ENCODE measurements around the gene SCN2B. TPM values are rescaled to one million over a fixed set of nuclear protein-coding genes. Genes with fewer than 3 reads are reported as not detected.

SCN2B gene
- total and polyA plus RNA-seq, 2 of the 4 experiments (the other 2 are of a cell fraction), result under 0.01 to 0.05 TPM

DNA sequence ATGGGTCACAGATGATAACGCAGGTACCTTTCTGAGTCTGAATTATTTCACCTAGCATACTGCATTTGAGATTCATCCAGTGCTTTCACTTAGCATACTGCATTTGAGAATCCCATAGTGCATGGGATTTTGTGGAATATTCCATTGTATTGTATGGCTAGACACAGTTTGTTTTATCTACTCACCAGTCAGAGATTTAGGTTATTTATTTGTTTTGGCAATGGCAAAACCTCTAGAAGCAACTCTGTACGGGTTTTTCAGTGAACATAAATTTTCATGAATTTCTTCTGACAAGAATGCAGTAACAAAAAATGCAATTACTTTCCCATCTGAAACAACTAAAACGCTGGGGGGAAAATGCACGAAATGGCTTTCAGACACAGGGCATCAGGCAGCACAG is 48.1 kb downstream of the SCN2B start:
- Histone ChIP-seq H2BK20ac (ENCODE audit: low read depth, low read length) (no peak overlapping the region), H3K14ac (replicated peaks; ENCODE audit: low read depth, low read length) (no peak overlapping the region), H4K5ac (ENCODE audit: low read depth, low read length) (no peak overlapping the region), H2BK15ac (ENCODE audit: low read depth, low read length) (no peak overlapping the region), H3K4me3 (ENCODE audit: insufficient read depth, low read depth, low read length) (no peak overlapping the region), H4K8ac (ENCODE audit: low read depth in 2 of 2, low read length in 2 of 2) (no peak overlapping the region), H3K4me2 (ENCODE audit: low read depth, low read length) (no peak overlapping the region), H3K4ac (ENCODE audit: low read depth, low read length) (no peak overlapping the region), H3K56ac (ENCODE audit: extremely low read depth, insufficient read depth, low read length) (no peak overlapping the region), H2AFZ (replicated peaks; ENCODE audit: low read length, poor library complexity) (no peak overlapping the region), H3K27me3 (ENCODE audit: control insufficient read depth, insufficient read depth, low read length) (peaks cover 4% of the 10 kb centered on the region), H3K9me3 (ENCODE audit: control insufficient read depth, insufficient read depth, low read length) (no peaks in the 10 kb centered on the region), H2AK9ac (replicated peaks; ENCODE audit: low read depth, low read length, poor library complexity) (no peak overlapping the region), H3K27ac (ENCODE audit: insufficient read depth, low read length) (no peak overlapping the region), H3K36me3 (ENCODE audit: control insufficient read depth, insufficient read depth, low read length) (no peaks in the 10 kb centered on the region), H3K4me1 (ENCODE audit: control insufficient read depth, insufficient read depth, low read length) (no peaks in the 10 kb centered on the region), H2BK5ac (ENCODE audit: low read depth, low read length, poor library complexity, severe bottlenecking) (no peak overlapping the region), H3K23ac (ENCODE audit: low read depth, low read length) (no peak overlapping the region), H4K91ac (ENCODE audit: insufficient read depth, low read depth, low read length) (no peak overlapping the region), H2AK5ac (ENCODE audit: low read depth, low read length) (no peak overlapping the region), H3K9ac (ENCODE audit: low read depth, low read length) (no peak overlapping the region), H2BK120ac (ENCODE audit: low read depth, low read length) (no peak overlapping the region), H3K18ac (ENCODE audit: low read depth, low read length) (no peak overlapping the region), H3K9me1 (ENCODE audit: insufficient read depth, low read length) (no peaks in the 10 kb centered on the region), H3K79me1 (ENCODE audit: low read depth in 1 of 2, low read length in 2 of 2) (no peaks in the 10 kb centered on the region), H4K20me1 (ENCODE audit: insufficient read depth, low read length) (no peaks in the 10 kb centered on the region)
- ChIA-PET POLR2A (ENCODE audit: unreplicated experiment) (no interaction called here), CTCF (no interaction called here)
- dilution Hi-C loops (cut with HindIII; ENCODE audit: low sequenced_read_pairs, unreplicated experiment), result no loop called here
- TF ChIP-seq MAZ (IDR thresholded peaks at IDR 0.05; ENCODE audit: borderline replicate concordance, low read depth, low read length), result no peak
- TF ChIP-seq SMC3 (IDR thresholded peaks at IDR 0.05; ENCODE audit: low read depth, low read length), result no peak
- TF ChIP-seq MXI1 (IDR thresholded peaks at IDR 0.05; ENCODE audit: borderline replicate concordance, low read depth, low read length), result no peak
- TF ChIP-seq POLR2A (IDR thresholded peaks at IDR 0.05; ENCODE audit: low read depth, low read length), result no peak
- no peak for TF ChIP-seq RAD21 (IDR thresholded peaks at IDR 0.05; ENCODE audit: low read length)
- TF ChIP-seq BHLHE40 (IDR thresholded peaks at IDR 0.05; ENCODE audit: low read depth, low read length), result no peak
- TF ChIP-seq CEBPB (IDR thresholded peaks at IDR 0.05; ENCODE audit: low read depth, low read length), result no peak
- no TSS peak for BruUV-seq (replicated peaks)
- intact Hi-C loops (cut with micrococcal nuclease), result no loop called here
- DNase-seq (no peak), ATAC-seq (ENCODE audit: low read depth) (no peak)
- in situ Hi-C loops (cut with MboI; ENCODE audit: low sequenced_read_pairs), result no loop called here
- WGBS, 2 experiments (ENCODE audit: extremely low coverage in 2 of 2, insufficient read length in 1 of 2), result no CpG with 5 or more reads among the region's 4 CpGs

Data from IMR-90 (cell line).